Kidney (tissue), 14 donors: Measurements from ENCODE around the gene EHF. TPM values are rescaled to one million over a fixed set of nuclear protein-coding genes. Genes with fewer than 3 reads are reported as not detected.

Experiments used
- DNase-seq, 5 donors: peaks; one replicate each; pipeline ENCODE4 v3.0.0-alpha.2; 2013 to 2020
- FAIRE-seq: peaks from 2 replicates; lab custom pipeline; 2012; peaks lifted over from hg19 to GRCh38; lab: Jason Lieb, UNC
- H3K27ac ChIP-seq, 2 donors: one replicate each; pipeline ENCODE4 v1.7.0; 2013; ENCODE audit warnings: low read depth in 2 of 2, low read length in 2 of 2, inconsistent platforms in 1 of 2
- H3K27me3 ChIP-seq: one replicate; pipeline ENCODE4 v1.7.1; 2013; ENCODE audit warnings: low read length, inconsistent platforms; ENCODE audit not compliant: control insufficient read depth, insufficient read depth
- H3K36me3 ChIP-seq, 3 donors: one replicate each; pipeline versions ENCODE4 v1.7.0 to v1.7.1; 2013; ENCODE audit warnings: low read length in 3 of 3, control low read depth in 1 of 3, inconsistent platforms in 1 of 3; ENCODE audit not compliant: insufficient read depth in 3 of 3, control insufficient read depth in 2 of 3
- H3K4me1 ChIP-seq, 3 donors: one replicate each; pipeline versions ENCODE4 v1.7.0 to v1.7.1; 2013; ENCODE audit warnings: low read length in 3 of 3, inconsistent platforms in 1 of 3, low read depth in 1 of 3; ENCODE audit not compliant: control insufficient read depth in 2 of 3, insufficient read depth in 2 of 3
- H3K4me3 ChIP-seq, 3 donors: one replicate each; pipeline versions ENCODE4 v1.7.0 to v1.8.1; 2013; ENCODE audit warnings: low read length in 3 of 3, control low read depth in 1 of 3, inconsistent platforms in 1 of 3
- H3K9ac ChIP-seq, 3 donors: one replicate each; pipeline versions ENCODE4 v1.7.0 to v1.7.1; 2013; ENCODE audit warnings: low read length in 3 of 3, control low read depth in 1 of 3, inconsistent platforms in 1 of 3
- H3K9me3 ChIP-seq, 3 donors: one replicate each; pipeline versions ENCODE4 v1.7.0 to v1.7.1; 2013; ENCODE audit warnings: low read length in 3 of 3, control low read depth in 1 of 3, inconsistent platforms in 1 of 3; ENCODE audit not compliant: control insufficient read depth in 2 of 3, insufficient read depth in 1 of 3
- CTCF ChIP-seq: IDR thresholded peaks from 3 replicates; pipeline ENCODE4 v1.5.1; 2012; ENCODE audit warnings: mild to moderate bottlenecking, moderate library complexity, borderline replicate concordance; ENCODE audit not compliant: insufficient read depth; ENCODE audit errors: extremely low read depth
- intact Hi-C: fragments of 100-400 bp; cut with DNase I; formaldehyde crosslinking; loops from one replicate; pipeline ENCODE4 v1.11.1; 2022
- polyA plus RNA-seq: library from polyadenylated mRNA; stranded (reverse); fragments of 350-450 nt; fragmentation: Illumina TruSeq; extraction: RNeasy Lipid Tissue Mini Kit (QIAGEN cat#74804); gene quantifications from one replicate; pipeline ENCODE4 v1.2.3, GENCODE V29; 2014; ENCODE audit warnings: low read depth, low replicate concordance; ENCODE audit not compliant: insufficient read depth
- total RNA-seq: library from RNA; stranded (reverse); fragmentation: NEBNext Ultra II Directional; extraction: Animal tissue kit (Norgen Biotek cat#: 25700); gene quantifications from one replicate; pipeline ENCODE4 v1.2.1, GENCODE V29; 2021
- donor health status: control.
- donor health status: control.
- donor health status: control.
- donor health status: control.
- donor health status: control.
- donor health status: DM: yes; HTN: yes; CAD: no.
- donor health status: Normal renal cell carcinoma (clear cell type).

EHF gene
- total and polyA plus RNA-seq, 2 donors from 2014 or later: 4.7 to 65.5 TPM

GRCh38 chr11:34616086-34616485 lies 4.8 kb upstream of the EHF start:
- Histone ChIP-seq H3K4me3 (no peak overlapping the region), H3K9me3 (no peaks in the 10 kb centered on the region), H3K9ac (no peak overlapping the region), H3K27ac (no peak overlapping the region), H3K27me3 (no peaks in the 10 kb centered on the region), H3K4me1 (peaks cover 0 to 14% (median 11%) of the 10 kb centered on the region in 3 donors), H3K36me3 (no peaks in the 10 kb centered on the region)
- DNase-seq: no peak
- intact Hi-C loops: no loop called here
- TF ChIP-seq CTCF: no peak
- no peak for FAIRE-seq

DNA sequence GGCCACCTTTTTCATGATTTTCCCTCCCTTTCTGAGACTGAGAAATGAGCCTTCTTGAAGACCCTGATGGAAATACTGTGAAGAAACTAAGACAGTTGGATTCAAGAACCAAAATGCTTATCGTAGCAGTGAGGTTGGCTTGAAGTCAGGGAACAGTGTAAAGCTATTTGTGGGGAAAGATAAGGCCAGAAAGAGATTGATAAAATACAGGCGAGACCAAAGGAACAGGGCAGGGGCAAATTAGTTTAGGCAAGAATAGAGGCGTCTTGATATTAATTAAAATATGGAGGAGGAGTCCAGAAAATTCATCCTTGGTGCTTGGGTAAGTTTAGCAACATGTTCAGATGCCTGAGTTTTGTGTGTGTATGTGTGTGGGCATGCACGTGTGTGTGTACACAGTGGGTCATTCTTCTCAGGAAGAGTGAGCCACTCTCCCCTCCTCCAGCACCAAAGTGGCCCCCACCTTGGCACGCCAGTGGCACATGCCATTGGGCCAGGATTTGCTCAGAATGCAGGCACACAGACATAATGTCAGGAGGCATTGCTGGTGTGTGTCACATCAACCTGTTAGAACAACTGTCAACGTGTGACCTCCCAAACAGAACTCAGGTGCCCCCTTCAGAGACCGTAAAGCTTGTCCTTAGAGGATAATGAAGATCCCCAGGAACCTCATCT lies 3.9 kb upstream of the EHF start:
- FAIRE-seq: no peak

GRCh38 chr11:34618406-34618805 lies 2.5 kb upstream of the EHF start:
- TF ChIP-seq CTCF: no peak
- H3K27ac ChIP-seq: no peak overlapping the region
- H3K36me3 ChIP-seq: no peaks in the 10 kb centered on the region
- H3K27me3 ChIP-seq: no peaks in the 10 kb centered on the region
- intact Hi-C loops: no loop called here
- no peaks in the 10 kb centered on the region for H3K9me3 ChIP-seq
- no peak for FAIRE-seq
- no peak for DNase-seq
- H3K4me1 ChIP-seq: peaks cover 0 to 9% (median 6%) of the 10 kb centered on the region in 3 donors
- no peak overlapping the region for H3K4me3 ChIP-seq
- H3K9ac ChIP-seq: no peak overlapping the region

More for the DNA sequence above, 3.9 kb upstream of the EHF start:
- intact Hi-C loops: no loop called here
- Histone ChIP-seq H3K27ac (no peak overlapping the region), H3K9ac (no peak overlapping the region), H3K36me3 (no peaks in the 10 kb centered on the region), H3K27me3 (no peaks in the 10 kb centered on the region), H3K4me1 (peaks cover 0 to 14% (median 11%) of the 10 kb centered on the region in 3 donors), H3K9me3 (no peaks in the 10 kb centered on the region), H3K4me3 (no peak overlapping the region)
- no peak for TF ChIP-seq CTCF
- DNase-seq: no peak
